ENCODE measurements around the gene CPXM2.

GRCh38 chr10:123786306-123786705 lies 105.3 kb downstream of the CPXM2 start:
- no peak for TF ChIP-seq CTCF (IDR thresholded peaks at IDR 0.05; ENCODE audit: insufficient read depth, low read length, poor library complexity, severe bottlenecking)
- no peak for TF ChIP-seq EZH2phosphoT487 (conservative IDR thresholded peaks at IDR 0.05; ENCODE audit: low read length)

All from SU-DHL-6 (cell line).